Uterus (tissue), 4 donors: ENCODE data around the gene PRKAB2. TPM values are rescaled to one million over a fixed set of nuclear protein-coding genes. Genes with fewer than 3 reads are reported as not detected.

Experiments used
- DNase-seq, 2 donors: peaks; one replicate each; pipeline ENCODE4 v3.0.0-alpha.2; 2019 to 2020
- H3K27ac ChIP-seq, 2 donors: fragments of 200-600 bp; sonication (generic); 1 replicate in 1 of 2; 2 replicates in 1 of 2; pipeline ENCODE4 v1.5.1; 2016 to 2018
- H3K27me3 ChIP-seq, 2 donors: fragments of 200-600 bp; sonication (generic); one replicate each; pipeline ENCODE4 v1.5.1; 2018 to 2019; ENCODE audit warnings: control low read depth in 1 of 2
- H3K36me3 ChIP-seq, 2 donors: fragments of 200-600 bp; sonication (generic); one replicate each; pipeline ENCODE4 v1.5.1; 2019; ENCODE audit warnings: control low read depth in 1 of 2
- H3K4me1 ChIP-seq, 2 donors: fragments of 200-600 bp; sonication (generic); one replicate each; pipeline ENCODE4 v1.5.1; 2018 to 2019; ENCODE audit warnings: control low read depth in 1 of 2
- H3K4me3 ChIP-seq, 2 donors: fragments of 200-600 bp; sonication (generic); 1 replicate in 1 of 2; 2 replicates in 1 of 2; pipeline ENCODE4 v1.5.1; 2018 to 2019; ENCODE audit warnings: mild to moderate bottlenecking in 1 of 2
- H3K9me3 ChIP-seq, 2 donors: fragments of 200-600 bp; sonication (generic); one replicate each; pipeline ENCODE4 v1.5.1; 2019; ENCODE audit warnings: control low read depth in 1 of 2
- POLR2A ChIP-seq, 2 donors: fragments of 450-650 bp; IDR thresholded peaks; one replicate each; pipeline ENCODE4 v1.6.1; 2016; ENCODE audit warnings: antibody characterized with exemption in 2 of 2, mild to moderate bottlenecking in 1 of 2, moderate library complexity in 1 of 2
- intact Hi-C: fragments of 100-400 bp; cut with DNase I; formaldehyde crosslinking; loops from one replicate; pipeline ENCODE4 v1.15.1; 2023; ENCODE audit warnings: low total_unique reads
- total RNA-seq, 4 donors: library from RNA; depleted of rRNA in 3 of 4; stranded (reverse); fragments of >200 nt in 3 of 4; gene quantifications; one replicate each; pipeline versions ENCODE4 v1.1.0 to v1.2.4, GENCODE V29; 2014 to 2023
- TF ChIP-seq, protein P1 (sequence below), 4 experiments: fragments of 200-600 bp in 2 of 4; fragments of 450-650 bp in 2 of 4; sonication (generic) in 2 of 4; IDR thresholded peaks; one replicate each; pipeline ENCODE4 v1.5.1; 2016 to 2019; ENCODE audit warnings: antibody characterized with exemption in 4 of 4, mild to moderate bottlenecking in 2 of 4, moderate library complexity in 1 of 4
- donor health status: DM: yes; HTN: yes; CAD: no.

PRKAB2 gene
- total RNA-seq, 4 donors from 2014 or later = 10.9 to 22.5 (median 15.2) TPM

DNA sequence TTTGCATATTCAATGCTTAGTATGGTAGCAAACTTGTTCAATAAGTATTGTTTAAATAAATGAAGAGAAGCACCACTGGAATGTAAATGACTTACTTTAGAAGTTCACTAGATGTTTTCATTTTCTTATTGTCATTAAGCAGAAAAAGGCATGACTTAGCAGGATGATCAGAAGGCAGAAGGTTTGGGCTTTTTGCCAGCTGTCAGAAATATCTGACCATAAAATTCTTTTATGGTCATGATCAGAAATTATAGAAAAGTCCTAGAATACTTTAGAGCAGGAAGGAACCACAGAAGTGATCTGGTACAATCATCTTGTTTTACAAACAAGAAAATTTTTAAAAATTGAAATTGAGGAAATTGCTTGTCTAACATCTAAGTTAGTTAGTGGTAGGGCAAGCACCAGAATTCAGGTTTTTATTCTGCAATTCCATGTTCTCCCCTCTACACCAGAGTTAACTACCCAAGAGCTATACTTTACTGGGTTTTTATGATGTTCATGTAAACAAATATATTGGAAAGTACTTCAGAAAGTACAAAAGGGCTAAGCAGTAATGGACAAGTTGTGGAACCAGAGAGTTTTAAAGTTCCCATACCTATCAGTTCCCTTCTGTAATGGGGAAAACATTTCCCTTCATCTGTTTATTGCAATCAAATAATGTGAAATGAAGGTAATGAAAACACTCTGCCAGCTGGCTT, 42.7 kb upstream of the PRKAB2 start:
- intact Hi-C loops = no loop called here
- DNase-seq = no peak
- TF ChIP-seq, protein P1, sequence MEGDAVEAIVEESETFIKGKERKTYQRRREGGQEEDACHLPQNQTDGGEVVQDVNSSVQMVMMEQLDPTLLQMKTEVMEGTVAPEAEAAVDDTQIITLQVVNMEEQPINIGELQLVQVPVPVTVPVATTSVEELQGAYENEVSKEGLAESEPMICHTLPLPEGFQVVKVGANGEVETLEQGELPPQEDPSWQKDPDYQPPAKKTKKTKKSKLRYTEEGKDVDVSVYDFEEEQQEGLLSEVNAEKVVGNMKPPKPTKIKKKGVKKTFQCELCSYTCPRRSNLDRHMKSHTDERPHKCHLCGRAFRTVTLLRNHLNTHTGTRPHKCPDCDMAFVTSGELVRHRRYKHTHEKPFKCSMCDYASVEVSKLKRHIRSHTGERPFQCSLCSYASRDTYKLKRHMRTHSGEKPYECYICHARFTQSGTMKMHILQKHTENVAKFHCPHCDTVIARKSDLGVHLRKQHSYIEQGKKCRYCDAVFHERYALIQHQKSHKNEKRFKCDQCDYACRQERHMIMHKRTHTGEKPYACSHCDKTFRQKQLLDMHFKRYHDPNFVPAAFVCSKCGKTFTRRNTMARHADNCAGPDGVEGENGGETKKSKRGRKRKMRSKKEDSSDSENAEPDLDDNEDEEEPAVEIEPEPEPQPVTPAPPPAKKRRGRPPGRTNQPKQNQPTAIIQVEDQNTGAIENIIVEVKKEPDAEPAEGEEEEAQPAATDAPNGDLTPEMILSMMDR (IDR thresholded peaks at IDR 0.05) = no peak
- no peak for TF ChIP-seq POLR2A (IDR thresholded peaks at IDR 0.05)
- no peaks in the 10 kb centered on the region for H3K4me1 ChIP-seq
- no peaks in the 10 kb centered on the region for H3K27me3 ChIP-seq
- H3K36me3 ChIP-seq = no peaks in the 10 kb centered on the region
- no peak overlapping the region for H3K27ac ChIP-seq
- no peak overlapping the region for H3K4me3 ChIP-seq
- no peaks in the 10 kb centered on the region for H3K9me3 ChIP-seq

DNA sequence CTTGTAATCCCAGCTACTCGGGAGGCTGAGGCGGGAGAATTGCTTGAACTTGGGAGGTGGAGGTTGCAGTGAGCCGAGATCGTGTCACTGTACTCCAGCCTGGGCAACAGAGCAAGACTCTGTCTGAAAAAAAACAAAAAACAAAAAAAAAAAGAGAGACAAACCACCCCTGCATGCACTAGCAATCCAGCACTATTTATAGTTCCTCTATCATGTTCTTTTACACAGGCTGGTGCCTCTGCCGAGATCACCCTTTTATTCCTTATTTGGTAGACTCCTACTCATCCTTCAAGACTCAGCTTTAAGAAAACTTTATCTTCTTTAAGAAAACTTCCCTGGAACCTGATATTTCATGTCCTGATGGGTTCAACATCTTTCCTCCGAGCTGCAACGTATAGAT, 42.1 kb upstream of the PRKAB2 start:
- DNase-seq = no peak
- Histone ChIP-seq H3K36me3 (no peaks in the 10 kb centered on the region), H3K27ac (no peak overlapping the region), H3K4me3 (no peak overlapping the region), H3K4me1 (no peaks in the 10 kb centered on the region), H3K9me3 (no peaks in the 10 kb centered on the region), H3K27me3 (no peaks in the 10 kb centered on the region)
- intact Hi-C loops = no loop called here
- TF ChIP-seq, protein P1 (IDR thresholded peaks at IDR 0.05) = no peak
- no peak for TF ChIP-seq POLR2A (IDR thresholded peaks at IDR 0.05)

DNA sequence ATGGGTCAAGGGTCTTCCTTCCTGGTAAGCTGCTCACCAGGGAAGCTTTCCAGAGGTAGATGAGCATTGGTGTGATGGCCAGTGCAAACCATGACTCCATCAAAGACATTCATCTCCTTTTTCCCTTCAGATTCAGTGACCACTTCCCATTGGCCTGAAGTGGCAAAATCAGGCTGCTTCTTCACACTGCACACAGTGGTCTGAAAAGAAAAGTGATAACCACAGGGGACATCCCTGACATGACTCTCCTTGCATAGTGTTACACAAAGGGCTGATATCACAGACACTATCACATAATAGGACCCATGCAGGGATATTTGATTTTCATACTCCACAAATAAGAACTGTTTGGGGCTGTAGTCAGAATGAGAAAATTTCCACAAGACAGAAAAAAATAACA, 41.0 kb upstream of the PRKAB2 start:
- intact Hi-C loops = no loop called here
- no peak for DNase-seq
- no peak overlapping the region for H3K27ac ChIP-seq
- no peak for TF ChIP-seq POLR2A (IDR thresholded peaks at IDR 0.05)
- TF ChIP-seq, protein P1 (IDR thresholded peaks at IDR 0.05) = no peak
- no peaks in the 10 kb centered on the region for H3K27me3 ChIP-seq
- H3K4me1 ChIP-seq = no peaks in the 10 kb centered on the region
- H3K36me3 ChIP-seq = no peaks in the 10 kb centered on the region
- H3K9me3 ChIP-seq = no peaks in the 10 kb centered on the region
- no peak overlapping the region for H3K4me3 ChIP-seq

DNA sequence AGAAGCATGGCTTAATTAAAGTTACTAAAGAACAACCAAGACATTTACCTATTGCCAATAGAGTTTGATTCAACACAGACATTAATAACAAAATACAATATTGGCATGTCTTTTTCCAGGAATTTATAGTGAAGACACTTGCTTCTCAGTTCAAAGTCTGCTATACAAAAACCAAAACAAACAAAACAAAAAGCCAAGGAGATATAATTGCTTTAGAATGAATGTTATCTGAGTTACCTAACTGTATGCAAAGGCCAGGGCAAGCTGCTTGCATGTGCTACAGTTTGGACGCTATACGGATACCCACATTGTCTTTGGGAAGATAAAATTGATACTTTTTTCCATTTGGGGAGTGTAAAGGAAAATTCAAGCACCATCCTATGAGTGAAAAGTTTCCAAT, 39.3 kb upstream of the PRKAB2 start:
- no peak overlapping the region for H3K4me3 ChIP-seq
- DNase-seq = no peak
- intact Hi-C loops = no loop called here
- no peak overlapping the region for H3K27ac ChIP-seq
- H3K36me3 ChIP-seq = no peaks in the 10 kb centered on the region
- H3K27me3 ChIP-seq = no peaks in the 10 kb centered on the region
- TF ChIP-seq, protein P1 (IDR thresholded peaks at IDR 0.05) = no peak
- no peak for TF ChIP-seq POLR2A (IDR thresholded peaks at IDR 0.05)
- no peaks in the 10 kb centered on the region for H3K9me3 ChIP-seq
- no peaks in the 10 kb centered on the region for H3K4me1 ChIP-seq

DNA sequence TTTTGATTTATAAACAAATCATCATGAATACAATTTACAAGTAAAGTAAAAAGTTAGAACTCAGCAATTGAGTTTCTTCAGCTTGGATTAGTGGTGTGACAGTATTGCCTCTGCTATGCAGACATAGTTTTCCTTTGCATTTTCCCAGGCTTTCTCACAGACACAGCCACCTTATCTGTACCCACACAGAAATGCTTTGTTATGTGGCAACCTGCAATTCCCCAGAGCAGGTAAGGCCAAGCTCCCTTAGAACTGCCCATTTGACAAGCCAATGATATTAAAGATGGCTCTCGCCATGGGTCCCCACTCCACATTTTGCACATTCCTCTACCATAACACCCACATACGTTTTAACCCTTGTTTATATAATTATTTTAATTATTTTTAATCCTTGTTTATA, 38.7 kb upstream of the PRKAB2 start:
- H3K9me3 ChIP-seq = no peaks in the 10 kb centered on the region
- intact Hi-C loops = no loop called here
- no peaks in the 10 kb centered on the region for H3K36me3 ChIP-seq
- H3K27me3 ChIP-seq = no peaks in the 10 kb centered on the region
- H3K4me3 ChIP-seq = no peak overlapping the region
- no peak overlapping the region for H3K27ac ChIP-seq
- no peak for DNase-seq
- H3K4me1 ChIP-seq = no peaks in the 10 kb centered on the region
- TF ChIP-seq POLR2A (IDR thresholded peaks at IDR 0.05) = no peak
- TF ChIP-seq, protein P1 (IDR thresholded peaks at IDR 0.05) = no peak
